GM18508 (cell line): ENCODE measurements around the gene CD4.

Experiments
- ATAC-seq: cut with Tn5 transposase; IDR thresholded peaks from one replicate; pipeline ENCODE4 v1.9.1; 2021; ENCODE audit warnings: moderate number of reproducible peaks; ENCODE audit not compliant: insufficient read depth, unreplicated experiment

Gene CD4

GRCh38 chr12:6826125-6826733 is 36.9 kb downstream of the CD4 start:
- ATAC-seq = no peak

- no peak for ATAC-seq
Measured at GRCh38 chr12:6826734-6827436, 37.6 kb downstream of the CD4 start.

- no peak for ATAC-seq
Measured at GRCh38 chr12:6827437-6827911, 38.1 kb downstream of the CD4 start.

- no peak for ATAC-seq
Measured at GRCh38 chr12:6827982-6828780, 38.9 kb downstream of the CD4 start, which contains the start of gene P3H3. TSS of gene P3H3 (plus strand) at chr12:6828407. CDS start at chr12:6828441, 34 bp downstream.

GRCh38 chr12:6828781-6829535 is 39.6 kb downstream of the CD4 start:
- no peak for ATAC-seq

GRCh38 chr12:6829536-6830220 is 40.4 kb downstream of the CD4 start:
- ATAC-seq = no peak

GRCh38 chr12:6830286-6830890 is 41.1 kb downstream of the CD4 start:
- ATAC-seq = no peak

GRCh38 chr12:6830999-6831398 is 41.7 kb downstream of the CD4 start:
- no peak for ATAC-seq

GRCh38 chr12:6831450-6831995 is 42.2 kb downstream of the CD4 start:
- no peak for ATAC-seq

GRCh38 chr12:6832125-6832524 is 42.8 kb downstream of the CD4 start:
- no peak for ATAC-seq

- ATAC-seq = no peak
Measured at GRCh38 chr12:6833189-6833890, 44.0 kb downstream of the CD4 start.

GRCh38 chr12:6834254-6834653 is 44.9 kb downstream of the CD4 start:
- no peak for ATAC-seq

GRCh38 chr12:6834873-6835272 is 45.5 kb downstream of the CD4 start:
- ATAC-seq = no peak

- no peak for ATAC-seq
Measured at GRCh38 chr12:6836851-6837250, 47.5 kb downstream of the CD4 start.

GRCh38 chr12:6837370-6838060 is 48.2 kb downstream of the CD4 start:
- no peak for ATAC-seq

GRCh38 chr12:6838854-6839253 is 49.5 kb downstream of the CD4 start:
- ATAC-seq = no peak

GRCh38 chr12:6839482-6840201 is 50.3 kb downstream of the CD4 start:
- ATAC-seq = no peak
